ENCODE data around the gene LATS2.
A peak's percentile ranks its signal among the peaks of the same experiment; 100 is the strongest.

The LATS2 gene

DNA sequence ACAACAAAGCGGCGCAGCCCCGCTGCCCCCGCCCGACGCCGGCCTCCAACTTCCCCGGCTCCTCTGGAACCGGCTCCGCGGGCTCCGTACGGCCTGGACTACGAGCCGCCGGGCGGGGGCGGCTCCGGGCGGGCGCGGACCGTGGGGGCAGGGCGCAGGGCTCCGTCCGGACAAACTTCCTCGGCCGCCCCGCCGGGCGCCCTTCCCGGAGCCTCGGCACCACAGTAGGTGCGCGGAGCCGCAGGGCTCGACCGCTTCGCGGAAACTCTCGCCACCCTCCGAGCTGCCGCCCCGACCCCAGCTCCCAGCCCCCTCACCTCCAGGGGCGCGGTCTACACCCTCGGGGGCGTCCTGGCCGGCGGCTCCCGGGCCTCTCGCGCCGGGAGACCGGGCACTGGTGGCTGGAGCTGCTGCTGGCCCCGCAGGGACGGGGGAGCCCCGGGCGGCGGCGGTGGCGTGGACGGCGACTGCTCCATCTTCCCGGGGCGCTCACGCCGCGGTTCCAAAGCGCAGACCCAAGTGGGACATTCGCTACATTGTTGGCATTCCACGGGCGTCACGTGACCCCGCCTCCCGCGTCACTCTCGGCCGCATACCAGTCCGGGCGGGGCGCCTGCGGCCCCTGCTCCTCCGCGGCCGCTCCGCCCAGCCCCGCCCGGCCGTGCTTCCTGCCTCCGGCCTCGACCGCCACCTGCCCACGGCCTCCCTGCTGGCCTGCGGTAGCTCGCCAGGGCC is at the start of gene LATS2:
TSS of gene LATS2 (minus strand) at position 558 of the 735 bp plus-strand sequence. CDS start 15,560 bp downstream, outside the sequence.
- peak; percentile 83 for DNase-seq

DNA sequence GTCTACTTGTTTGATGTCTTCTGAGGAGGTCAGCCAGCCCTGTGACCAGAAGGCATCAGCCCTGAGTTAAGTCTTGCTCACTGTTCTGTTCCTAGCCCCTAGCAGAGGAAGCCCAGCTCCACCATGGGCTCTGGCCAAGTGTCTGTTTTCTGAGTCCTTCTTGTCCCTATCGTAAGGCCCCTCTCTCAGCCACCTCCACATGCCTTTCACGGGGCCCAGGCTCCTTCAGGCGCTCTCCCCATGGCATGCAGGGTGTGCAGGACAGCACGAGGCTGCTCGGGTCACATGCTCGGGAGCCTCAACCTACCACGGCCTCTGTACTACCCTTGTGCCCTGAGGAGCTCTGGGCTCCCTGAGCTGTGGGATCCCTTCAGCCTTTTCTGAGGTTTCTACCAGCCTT is 47.8 kb upstream of the LATS2 start:
- DNase-seq = no peak

DNA sequence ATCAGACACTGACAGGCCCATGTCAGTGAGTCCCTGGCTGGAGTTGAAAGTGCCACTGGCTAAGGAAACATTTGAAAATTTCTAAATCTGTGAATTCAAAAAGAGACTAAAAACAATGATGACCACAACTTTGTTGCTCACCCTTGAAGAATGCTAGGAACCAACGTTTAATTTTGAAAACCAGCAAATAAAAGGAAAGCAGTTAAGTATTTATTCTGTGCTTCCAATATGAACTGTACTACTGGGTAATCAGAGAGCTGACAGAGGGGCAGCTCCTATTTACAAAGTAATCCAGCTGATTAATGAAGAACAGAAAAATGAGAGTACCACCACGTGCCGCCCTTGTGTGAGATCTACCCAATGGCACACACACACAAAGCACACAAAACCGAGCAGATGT is 44.7 kb upstream of the LATS2 start:
- no peak for DNase-seq

DNA sequence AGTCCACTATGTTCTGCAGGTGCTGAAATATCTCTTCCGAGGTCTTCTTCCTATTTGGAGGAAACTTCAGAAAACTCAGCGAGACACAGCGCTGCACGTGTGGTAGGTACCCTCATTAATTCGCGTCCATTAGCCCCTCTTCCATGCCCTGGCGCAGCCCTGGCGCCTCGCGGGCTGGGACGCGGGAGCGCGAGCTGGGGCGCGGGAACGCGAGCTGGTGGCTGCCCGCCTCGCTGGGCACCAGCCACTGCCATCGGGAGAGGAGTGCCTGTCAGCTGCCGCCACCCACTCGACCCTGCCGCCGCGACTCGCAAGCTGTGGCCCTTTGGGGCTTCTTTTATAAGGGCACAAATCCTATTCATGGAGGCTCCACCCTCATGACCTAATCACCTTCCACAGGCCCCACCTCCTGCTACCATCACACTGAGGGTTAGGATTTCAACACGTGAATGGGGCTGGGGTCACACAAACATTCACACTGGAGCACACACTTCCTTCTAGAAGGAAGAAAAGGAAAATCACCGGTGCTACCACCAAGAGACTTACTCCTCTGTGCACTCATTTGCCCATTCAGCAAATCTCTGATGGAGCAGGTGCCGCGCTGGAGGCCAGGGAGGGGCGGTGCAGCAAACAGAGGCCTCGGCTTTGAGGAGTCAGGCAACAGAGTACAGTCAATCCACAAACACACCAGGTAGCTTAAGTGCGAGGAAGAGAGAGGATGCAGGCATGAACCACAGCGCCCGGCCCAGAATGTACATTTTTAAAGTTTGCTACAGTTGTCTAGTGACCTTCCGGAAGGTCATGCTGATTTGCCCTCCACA is 43.0 kb upstream of the LATS2 start:
- no peak for DNase-seq

DNA sequence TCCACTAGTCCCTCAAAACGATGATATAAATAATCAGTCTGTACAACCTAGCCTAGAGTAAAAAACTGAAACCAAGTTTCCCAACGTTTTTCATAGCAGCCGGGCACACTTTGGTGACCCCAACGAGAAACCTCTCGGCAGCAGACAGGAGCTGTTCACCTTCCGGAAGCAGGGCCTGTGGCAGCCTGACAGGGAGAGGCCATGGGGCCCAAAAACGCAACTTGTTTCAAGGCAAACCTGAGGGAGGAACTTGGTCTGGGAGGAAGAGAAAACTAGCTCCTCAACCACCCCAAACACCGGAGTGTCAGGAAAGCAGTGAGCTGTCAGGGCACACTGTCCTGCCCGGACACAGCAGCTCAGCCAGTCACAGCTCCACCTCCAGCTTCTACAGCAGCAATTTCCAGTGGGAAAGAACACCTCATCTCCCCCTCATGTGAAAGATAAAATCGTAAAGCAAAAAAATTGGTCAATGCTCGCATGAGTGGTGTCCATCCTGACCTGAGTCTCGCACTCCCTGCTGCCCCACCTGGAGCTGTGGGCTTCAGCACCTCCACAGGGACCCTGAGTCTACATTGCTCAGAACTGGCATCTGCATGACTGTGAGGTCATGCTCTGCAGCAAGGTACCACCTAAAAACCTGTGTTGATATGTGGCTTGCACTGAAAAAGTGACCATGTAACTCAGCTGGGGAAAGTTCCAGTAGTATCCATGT is 40.6 kb upstream of the LATS2 start:
- no peak for DNase-seq

GRCh38 chr13:21100994-21101757 is 39.8 kb upstream of the LATS2 start:
- DNase-seq = no peak

- DNase-seq = no peak
Observed at GRCh38 chr13:21100211-21100610, 38.8 kb upstream of the LATS2 start.

- no peak for DNase-seq
Observed at GRCh38 chr13:21095311-21095710, 33.9 kb upstream of the LATS2 start.

DNA sequence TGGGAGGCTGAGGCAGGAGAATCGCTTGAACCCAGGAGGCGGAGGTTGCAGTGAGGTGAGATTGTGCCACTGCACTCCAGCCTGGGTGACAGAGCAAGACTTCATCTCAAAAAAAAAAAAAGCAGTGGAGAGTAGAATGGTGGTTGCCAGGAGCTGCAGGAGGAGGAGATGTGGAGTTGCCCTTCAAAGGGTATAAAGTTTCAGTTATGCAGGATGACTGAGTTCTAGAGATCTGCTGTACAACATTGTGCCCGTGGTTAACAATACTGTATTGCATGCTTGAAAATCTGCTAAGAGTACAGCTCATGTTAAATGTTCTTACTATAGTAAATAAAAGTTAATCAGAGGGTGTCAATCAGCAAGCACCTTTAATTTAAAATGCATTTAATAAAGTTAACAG is 28.4 kb upstream of the LATS2 start:
- no peak for DNase-seq

DNA sequence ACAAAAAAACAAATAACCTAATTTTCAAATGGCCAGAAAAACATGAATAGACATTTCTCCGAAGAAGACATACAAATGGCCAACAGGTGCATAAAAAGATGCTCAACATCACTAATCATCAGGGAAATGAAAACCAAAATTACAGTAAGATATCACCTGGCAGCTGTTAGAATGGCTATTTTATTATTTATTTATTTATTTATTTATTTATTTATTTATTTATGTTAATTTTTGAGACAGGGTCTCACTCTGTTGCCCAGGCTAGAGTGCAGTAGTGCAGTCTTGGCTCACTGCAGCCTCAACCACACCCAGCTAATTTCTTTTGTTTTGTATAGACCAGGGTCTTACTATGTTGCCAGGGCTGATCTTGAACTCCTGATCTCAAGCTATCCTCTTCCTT is 27.1 kb upstream of the LATS2 start:
- DNase-seq = no peak

GRCh38 chr13:21086929-21087328 is 25.5 kb upstream of the LATS2 start:
- DNase-seq = no peak

DNA sequence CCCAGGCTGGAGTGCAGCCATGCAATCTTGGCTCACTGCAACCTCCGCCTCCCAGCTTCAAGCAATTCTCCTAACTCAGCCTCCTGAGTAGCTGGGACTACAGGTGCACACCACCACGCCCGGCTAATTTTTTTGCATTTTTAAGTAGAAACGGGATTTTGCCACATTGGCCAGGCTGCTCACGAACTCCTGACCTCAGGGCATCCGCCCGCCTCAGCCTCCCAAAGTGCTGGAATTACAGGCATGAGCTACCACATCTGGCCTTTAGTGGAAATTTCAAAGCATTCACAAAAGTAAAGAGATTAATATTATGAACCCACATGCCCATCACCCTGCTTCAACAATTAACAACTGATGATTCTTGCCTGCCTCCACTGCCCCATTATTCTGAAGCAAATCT is 20.5 kb upstream of the LATS2 start:
- DNase-seq = no peak

- no peak for DNase-seq
Observed at GRCh38 chr13:21080593-21080891, 19.2 kb upstream of the LATS2 start.

DNA sequence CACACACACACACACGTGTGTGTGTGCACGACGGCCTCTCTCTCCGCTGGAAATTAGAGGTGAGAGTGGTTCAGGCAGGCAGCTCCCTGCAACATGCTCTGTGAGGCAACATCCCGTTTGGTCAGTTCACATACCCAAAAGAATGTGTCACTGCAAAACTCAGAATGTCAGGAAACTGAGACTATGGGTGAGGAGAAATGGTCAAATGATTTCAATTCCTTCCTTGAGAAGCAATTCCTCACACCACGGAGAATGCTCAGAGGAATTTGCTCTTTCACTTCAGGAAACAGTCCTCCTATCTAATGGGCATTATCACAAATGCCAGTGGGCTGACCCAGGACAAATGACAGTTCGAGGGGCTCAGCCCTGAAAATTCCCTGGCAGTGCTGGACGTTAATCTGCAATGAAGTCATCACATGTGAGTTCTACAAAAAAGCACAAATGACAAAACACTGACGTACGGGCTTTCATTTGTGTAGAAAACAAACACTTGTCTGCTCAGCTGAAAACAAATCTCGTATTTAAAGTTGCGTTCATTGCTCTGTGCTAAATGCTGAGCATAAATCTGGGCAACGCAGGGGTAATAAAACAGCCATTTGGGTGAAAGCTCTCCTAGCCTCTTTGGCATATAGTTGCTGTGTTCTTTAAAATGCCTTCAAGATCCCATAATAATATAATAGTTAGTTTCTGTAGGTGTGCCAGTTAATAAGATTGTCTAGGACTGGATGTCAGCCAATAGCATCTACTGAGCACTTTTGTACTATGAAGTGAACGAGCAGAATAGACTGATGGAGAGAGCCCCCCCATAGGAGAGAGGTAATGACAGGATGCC is 18.6 kb upstream of the LATS2 start:
- DNase-seq = no peak

DNA sequence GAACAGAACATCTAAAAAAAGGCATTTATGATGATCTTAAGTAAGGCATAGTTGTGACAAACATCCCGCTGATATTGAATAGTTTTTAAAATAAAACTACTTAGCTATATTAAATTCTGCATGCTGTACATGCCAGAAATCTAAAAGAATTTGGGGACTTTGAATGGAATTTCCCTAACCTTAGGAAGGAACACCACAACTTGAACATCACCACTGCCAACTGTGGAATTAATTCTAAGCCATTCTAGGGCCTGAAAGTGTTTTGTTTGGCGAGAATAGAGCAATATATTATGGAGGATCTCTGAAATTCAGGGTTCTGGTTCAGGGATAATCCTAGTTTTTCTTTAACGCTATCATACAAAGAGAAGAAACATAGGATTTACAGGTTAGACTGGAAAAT is 17.8 kb upstream of the LATS2 start:
- no peak for DNase-seq

DNA sequence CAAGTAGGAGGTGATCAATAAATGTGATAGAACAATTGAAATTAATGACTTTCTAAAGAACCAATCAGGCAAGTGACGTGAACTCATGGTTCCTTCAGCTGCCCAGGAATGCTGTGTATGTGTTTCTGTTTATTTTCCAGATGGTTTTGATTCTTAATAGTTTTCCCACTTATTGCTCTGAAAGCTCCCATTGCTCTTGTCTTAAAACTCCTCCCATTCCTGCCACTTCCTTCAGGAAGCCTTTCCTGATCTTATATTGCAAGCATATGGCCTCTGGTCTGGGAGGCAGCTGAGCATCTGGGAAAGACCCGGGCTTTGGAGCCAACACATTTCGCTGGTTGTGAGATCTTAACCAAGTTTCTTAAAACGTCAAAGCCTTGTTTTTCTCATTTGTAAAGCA is 17.1 kb upstream of the LATS2 start:
- no peak for DNase-seq

DNA sequence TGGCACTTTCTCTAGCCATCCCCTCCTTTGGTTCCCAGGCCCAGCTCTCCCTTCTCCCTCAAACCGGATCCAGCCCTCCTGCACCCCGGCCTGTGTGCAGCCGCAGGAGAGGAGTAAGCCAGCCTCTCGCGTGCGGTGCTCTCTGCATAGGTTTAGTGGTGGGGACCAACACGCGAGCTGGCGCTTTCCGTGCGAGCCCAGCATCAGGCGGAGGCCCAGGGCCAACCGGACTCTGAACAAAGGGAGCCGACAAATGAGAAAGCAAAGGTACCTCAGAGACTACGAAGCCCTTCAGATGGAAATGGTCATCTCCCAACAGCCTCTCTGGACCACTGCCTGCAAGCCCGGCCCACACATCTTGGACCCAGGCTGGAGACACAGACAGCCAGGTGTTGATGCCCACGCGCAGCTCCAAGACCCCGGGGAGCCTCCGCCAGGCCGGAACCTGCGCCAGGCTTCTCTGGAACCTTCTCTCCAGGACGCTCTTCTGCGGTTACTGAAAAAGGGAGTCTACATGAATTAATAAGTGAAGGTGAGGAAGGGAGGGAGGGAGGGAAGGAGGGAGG is 16.5 kb upstream of the LATS2 start:
- no peak for DNase-seq

DNA sequence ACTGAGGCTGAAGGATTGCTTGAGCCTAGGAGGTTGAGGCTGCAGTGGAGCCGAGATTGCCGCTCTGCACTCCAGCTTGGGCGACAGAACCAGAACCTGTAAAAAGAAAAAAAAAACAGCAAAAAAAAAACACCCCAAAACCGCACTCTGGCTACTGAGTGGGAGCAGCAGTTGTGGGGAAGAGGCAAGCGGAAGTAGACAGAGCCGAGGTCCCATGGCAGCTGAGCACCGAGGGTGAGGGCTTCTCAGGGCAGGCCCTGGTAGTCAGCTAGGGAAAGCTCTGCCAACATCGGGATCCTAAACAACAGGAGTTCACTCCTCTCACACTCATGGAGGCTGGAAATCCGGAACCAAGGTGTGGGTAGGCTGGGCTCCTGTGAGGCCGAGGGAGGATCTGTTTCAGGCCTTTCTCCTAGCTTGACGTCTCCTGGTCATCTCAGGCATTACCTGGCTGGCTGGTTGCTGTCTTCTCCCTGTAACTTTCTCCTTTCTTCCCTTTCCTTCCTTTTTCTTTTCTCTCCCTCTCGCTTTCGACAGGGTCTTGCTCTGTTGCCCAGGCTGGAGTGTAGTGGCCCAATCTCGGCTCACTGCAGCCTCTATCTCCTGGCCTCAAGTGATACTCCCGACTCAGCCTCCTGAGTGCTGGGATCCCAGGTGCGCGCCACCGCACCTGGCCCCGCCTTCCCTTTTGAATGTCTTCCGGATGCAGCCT is 15.8 kb upstream of the LATS2 start:
- DNase-seq = no peak

GRCh38 chr13:21076253-21076652 is 14.9 kb upstream of the LATS2 start:
- no peak for DNase-seq

GRCh38 chr13:21075379-21076249 is 14.2 kb upstream of the LATS2 start:
- DNase-seq = peak; percentile 70

Data from activated effector memory CD4-positive, alpha-beta T cell treated with anti-CD3 and anti-CD28 coated beads, Interleukin-2, amount 50 U/mL, for 16 hours (primary cell).